Progenitor cell of endocrine pancreas (in vitro differentiated cells): ENCODE results near the gene HHIPL1. TPM values are rescaled to one million over a fixed set of nuclear protein-coding genes. Genes with fewer than 3 reads are reported as not detected.

Experiments used
- DNase-seq: peaks from one replicate; pipeline ENCODE4 v3.0.0; 2021; ENCODE audit warnings: low spot score; ENCODE audit not compliant: unreplicated experiment
- H3K27ac Mint-ChIP-seq: 2 replicates; pipeline ENCODE4 v1.8.0; 2021; ENCODE audit warnings: mild to moderate bottlenecking, moderate library complexity, mixed read lengths
- H3K27me3 Mint-ChIP-seq: 2 replicates; pipeline ENCODE4 v1.8.0; 2021; ENCODE audit warnings: mixed read lengths
- H3K36me3 Mint-ChIP-seq: 2 replicates; pipeline ENCODE4 v1.8.0; 2022; ENCODE audit warnings: mixed read lengths; ENCODE audit not compliant: insufficient read depth
- H3K4me1 Mint-ChIP-seq: 2 replicates; pipeline ENCODE4 v1.8.0; 2021; ENCODE audit warnings: low read depth, mixed read lengths
- H3K4me3 Mint-ChIP-seq: 2 replicates; pipeline ENCODE4 v1.8.0; 2021; ENCODE audit warnings: low read depth, mild to moderate bottlenecking, moderate library complexity, mixed read lengths
- H3K9me3 Mint-ChIP-seq: 2 replicates; pipeline ENCODE4 v1.8.0; 2021; ENCODE audit warnings: low read depth, mixed read lengths
- total RNA-seq: library from RNA; stranded (reverse); gene quantifications from 2 replicates; pipeline ENCODE4 v1.2.1, GENCODE V29; 2021
- TF ChIP-seq, protein P1 (sequence below): fragments of 200-600 bp; sonication (generic); IDR thresholded peaks from one replicate; pipeline ENCODE4 v1.5.0; 2021; ENCODE audit warnings: antibody characterized with exemption, mild to moderate bottlenecking; ENCODE audit not compliant: unreplicated experiment

HHIPL1 gene
- total RNA-seq, 1 donor from 2014 or later: 0.65 TPM

- no peak for DNase-seq
- H3K9me3 Mint-ChIP-seq: peaks cover 8% of the 10 kb centered on the region
- TF ChIP-seq, protein P1, sequence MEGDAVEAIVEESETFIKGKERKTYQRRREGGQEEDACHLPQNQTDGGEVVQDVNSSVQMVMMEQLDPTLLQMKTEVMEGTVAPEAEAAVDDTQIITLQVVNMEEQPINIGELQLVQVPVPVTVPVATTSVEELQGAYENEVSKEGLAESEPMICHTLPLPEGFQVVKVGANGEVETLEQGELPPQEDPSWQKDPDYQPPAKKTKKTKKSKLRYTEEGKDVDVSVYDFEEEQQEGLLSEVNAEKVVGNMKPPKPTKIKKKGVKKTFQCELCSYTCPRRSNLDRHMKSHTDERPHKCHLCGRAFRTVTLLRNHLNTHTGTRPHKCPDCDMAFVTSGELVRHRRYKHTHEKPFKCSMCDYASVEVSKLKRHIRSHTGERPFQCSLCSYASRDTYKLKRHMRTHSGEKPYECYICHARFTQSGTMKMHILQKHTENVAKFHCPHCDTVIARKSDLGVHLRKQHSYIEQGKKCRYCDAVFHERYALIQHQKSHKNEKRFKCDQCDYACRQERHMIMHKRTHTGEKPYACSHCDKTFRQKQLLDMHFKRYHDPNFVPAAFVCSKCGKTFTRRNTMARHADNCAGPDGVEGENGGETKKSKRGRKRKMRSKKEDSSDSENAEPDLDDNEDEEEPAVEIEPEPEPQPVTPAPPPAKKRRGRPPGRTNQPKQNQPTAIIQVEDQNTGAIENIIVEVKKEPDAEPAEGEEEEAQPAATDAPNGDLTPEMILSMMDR: no peak
- H3K27ac Mint-ChIP-seq: no peak overlapping the region
- H3K36me3 Mint-ChIP-seq: peaks cover 8% of the 10 kb centered on the region
- no peaks in the 10 kb centered on the region for H3K27me3 Mint-ChIP-seq
- H3K4me1 Mint-ChIP-seq: no peaks in the 10 kb centered on the region
- H3K4me3 Mint-ChIP-seq: no peak overlapping the region
Measured at GRCh38 chr14:99698236-99698635, 53.3 kb downstream of the HHIPL1 start.

GRCh38 chr14:99698642-99699041, 53.7 kb downstream of the HHIPL1 start:
- peaks cover 12% of the 10 kb centered on the region for H3K9me3 Mint-ChIP-seq
- TF ChIP-seq, protein P1: no peak
- no peak for DNase-seq
- H3K27me3 Mint-ChIP-seq: no peaks in the 10 kb centered on the region
- no peak overlapping the region for H3K27ac Mint-ChIP-seq
- no peaks in the 10 kb centered on the region for H3K4me1 Mint-ChIP-seq
- no peak overlapping the region for H3K4me3 Mint-ChIP-seq
- peaks cover 12% of the 10 kb centered on the region for H3K36me3 Mint-ChIP-seq

GRCh38 chr14:99699085-99699760, 54.3 kb downstream of the HHIPL1 start:
- no peaks in the 10 kb centered on the region for H3K27me3 Mint-ChIP-seq
- peaks cover 15% of the 10 kb centered on the region for H3K9me3 Mint-ChIP-seq
- H3K4me3 Mint-ChIP-seq: no peak overlapping the region
- H3K36me3 Mint-ChIP-seq: peaks cover 13% of the 10 kb centered on the region
- no peak overlapping the region for H3K27ac Mint-ChIP-seq
- DNase-seq: no peak
- no peaks in the 10 kb centered on the region for H3K4me1 Mint-ChIP-seq
- TF ChIP-seq, protein P1: no peak

- no peaks in the 10 kb centered on the region for H3K4me1 Mint-ChIP-seq
- no peaks in the 10 kb centered on the region for H3K27me3 Mint-ChIP-seq
- H3K27ac Mint-ChIP-seq: no peak overlapping the region
- H3K9me3 Mint-ChIP-seq: peaks cover 20% of the 10 kb centered on the region
- no peak for DNase-seq
- TF ChIP-seq, protein P1: no peak
- H3K36me3 Mint-ChIP-seq: peaks cover 14% of the 10 kb centered on the region
- H3K4me3 Mint-ChIP-seq: no peak overlapping the region
Measured at GRCh38 chr14:99699861-99700260, 54.9 kb downstream of the HHIPL1 start.

DNA sequence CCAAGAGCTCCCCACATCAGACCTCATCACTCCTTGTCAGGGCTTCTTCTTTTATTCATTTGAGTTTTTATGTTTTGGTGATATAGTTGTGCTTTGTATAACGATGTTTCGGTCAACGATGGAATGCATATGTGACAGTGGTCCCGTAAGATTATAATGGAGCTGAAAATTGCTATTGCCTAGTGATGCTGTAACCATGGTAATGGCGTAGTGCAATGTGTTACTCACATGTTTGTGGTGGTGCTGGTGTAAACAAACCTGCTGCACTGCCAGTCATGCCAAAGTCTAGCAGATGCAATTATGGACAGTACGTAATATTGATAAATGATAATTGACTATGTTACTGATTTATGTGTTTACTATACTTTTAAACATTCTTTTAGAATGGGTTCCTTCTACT, 55.5 kb downstream of the HHIPL1 start:
- TF ChIP-seq, protein P1: no peak
- Mint-ChIP-seq H3K36me3 (peaks cover 14% of the 10 kb centered on the region), H3K27me3 (no peaks in the 10 kb centered on the region), H3K9me3 (peaks cover 20% of the 10 kb centered on the region), H3K4me1 (no peaks in the 10 kb centered on the region), H3K27ac (no peak overlapping the region), H3K4me3 (no peak overlapping the region)
- DNase-seq: no peak
